ENCODE measurements around the gene PCSK6.
"Not testable (repeated sequence)": the region's sequence is repeated elsewhere in the genome, so short reads cannot be mapped to it uniquely, and the experiment has no call there.

The PCSK6 gene

DNA sequence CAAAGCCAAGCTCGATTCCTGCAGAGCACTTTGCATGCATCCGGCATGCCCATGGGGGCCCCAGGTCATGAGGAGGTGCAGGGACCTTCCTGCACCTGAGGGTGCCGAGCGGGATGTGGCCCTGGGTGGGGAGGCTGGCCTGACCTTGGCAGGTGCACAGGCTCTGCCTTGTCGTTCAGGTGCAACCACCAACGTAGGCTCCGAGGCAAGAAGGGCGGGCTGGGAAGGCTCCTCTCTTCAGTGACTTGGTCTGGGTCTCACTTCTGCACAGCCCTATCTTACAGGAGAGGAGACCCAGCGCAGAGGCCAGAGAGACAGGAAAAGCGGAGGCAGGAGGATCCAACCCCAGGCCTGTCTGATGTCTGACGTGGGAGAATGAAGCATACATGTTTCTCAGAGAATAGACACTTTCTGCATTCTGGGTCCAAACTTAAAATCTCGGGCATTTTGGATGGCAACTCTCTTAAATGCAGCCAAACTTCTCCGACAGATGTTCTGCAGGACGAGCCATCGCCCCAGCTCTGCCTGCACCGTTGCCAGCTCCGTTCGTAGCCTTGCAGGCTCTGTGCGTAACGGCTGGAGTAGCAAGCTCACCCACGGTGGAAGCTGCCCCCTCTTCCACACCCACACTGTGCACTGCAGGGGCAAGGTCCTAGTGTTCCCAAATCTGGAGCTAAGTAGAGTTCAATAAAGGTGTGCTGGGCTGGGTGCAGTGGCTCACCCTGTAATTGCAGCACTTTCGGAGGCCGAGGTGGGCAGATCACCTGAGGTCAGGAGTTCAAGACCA, 133.6 kb downstream of the PCSK6 start:
- DNase-seq: no peak

DNA sequence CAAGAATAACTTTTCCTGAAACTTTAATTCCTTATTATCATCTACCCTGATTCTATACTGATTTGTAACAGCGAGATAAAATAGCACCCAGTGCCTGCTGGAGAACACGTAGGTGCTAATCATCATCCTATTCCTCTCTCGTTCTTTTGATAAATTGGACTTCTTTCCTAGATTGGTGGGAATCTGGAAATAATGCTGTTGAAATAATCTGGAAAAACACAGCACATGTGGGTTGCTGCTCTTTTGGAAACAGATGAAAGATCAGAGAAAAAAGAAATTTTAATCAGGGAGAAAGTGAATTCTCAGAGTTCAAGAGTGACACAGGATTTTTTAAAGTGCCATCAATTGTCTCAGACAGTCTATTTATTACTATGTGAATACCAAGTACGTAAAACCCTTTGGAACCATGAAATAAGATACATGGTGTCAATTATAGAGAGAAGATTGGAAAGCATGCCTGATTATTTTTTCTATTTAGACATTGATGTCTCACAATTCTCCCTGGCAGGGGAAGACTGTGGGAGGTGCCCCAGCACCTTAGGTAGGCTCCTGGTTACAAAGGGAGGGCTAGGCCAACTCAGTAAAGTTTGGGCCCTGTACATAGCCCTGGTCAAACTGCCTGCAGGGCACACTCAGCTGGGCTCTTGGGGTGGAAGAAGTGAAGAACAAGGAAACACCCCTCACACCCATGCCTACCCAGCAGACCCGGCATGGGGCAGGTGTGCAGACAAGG, 134.4 kb downstream of the PCSK6 start:
- no peak for DNase-seq

DNA sequence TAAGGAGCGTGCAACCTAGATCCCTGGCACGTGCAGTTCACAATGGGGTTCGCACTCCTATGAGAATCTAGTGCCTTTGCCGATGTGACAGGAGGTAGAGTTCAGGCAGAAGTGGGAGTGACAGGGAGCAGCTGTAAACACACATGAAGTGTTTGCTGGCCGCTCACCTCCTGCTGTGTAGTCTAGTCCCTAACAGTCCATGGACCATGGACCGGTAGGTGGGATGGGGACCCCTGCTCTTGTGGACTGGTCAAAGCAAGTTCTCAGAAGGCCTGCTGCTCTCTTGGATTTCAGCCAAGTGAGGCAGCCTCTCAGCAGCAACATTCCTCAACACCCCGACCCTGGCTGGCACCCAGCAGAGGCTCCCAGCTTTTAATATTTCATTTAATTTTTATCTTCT, 136.3 kb downstream of the PCSK6 start:
- DNase-seq: no peak

DNA sequence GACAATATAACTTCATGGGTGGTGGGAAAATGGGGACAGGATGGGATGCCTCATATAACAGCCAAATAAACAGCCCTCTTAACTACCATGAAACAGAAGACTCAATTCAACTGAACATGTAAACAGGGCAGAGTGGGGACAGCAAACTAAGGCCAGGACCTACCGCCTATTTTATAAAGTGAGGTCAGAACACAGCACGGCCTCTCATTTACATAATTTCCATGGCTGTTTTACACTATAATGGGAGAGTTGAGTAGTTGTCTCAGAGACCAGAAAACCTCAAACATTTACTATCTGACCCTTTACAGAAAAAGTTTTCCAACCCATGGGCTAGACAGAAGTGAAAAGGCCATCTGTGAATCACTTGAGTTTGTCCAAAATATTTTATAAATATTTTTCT, 137.8 kb downstream of the PCSK6 start:
- DNase-seq: no peak

DNA sequence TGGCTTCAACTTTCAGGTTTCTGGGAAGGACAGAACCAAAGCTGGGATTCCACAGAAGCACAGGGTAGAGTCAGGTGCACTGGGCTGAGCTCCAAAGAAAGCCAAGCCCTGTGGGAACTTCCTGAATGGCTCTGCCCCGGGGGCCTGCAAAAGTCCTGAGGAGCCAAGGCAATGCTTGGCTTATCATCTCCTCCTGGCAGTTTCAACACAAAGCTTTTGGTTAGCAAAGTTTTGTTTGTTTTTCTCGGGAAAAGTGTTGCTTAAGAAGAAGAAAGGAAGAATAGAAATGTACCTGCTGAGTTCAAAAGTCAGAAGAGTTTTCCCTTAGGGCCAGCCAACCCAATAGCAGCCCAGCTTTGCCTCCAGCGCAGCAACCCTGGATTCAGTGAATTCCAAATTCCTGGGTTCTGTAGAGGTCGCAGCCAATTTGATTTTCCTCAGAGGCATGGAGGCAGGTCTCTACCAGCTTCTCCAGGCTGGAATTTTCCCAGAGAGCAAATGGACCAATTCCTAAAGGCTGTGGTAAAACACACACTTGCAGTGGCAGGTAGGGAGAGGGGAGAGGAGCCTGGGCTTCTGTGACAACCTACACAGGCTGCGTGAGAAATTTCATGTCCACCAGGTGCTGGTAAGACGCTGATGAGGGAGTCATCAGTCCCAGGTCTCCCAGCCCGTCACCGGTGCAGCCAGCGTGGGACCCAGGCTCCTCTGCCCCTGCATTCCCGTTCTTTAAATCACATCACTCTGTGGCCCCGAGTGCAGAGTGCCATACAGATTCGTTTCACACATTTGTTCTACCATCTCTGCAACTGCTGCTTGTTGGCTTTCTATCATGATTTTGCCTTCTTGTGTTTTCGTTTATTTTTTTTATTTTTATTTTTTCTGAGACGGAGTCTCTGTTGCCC, 140.2 kb downstream of the PCSK6 start:
- no peak for DNase-seq

DNA sequence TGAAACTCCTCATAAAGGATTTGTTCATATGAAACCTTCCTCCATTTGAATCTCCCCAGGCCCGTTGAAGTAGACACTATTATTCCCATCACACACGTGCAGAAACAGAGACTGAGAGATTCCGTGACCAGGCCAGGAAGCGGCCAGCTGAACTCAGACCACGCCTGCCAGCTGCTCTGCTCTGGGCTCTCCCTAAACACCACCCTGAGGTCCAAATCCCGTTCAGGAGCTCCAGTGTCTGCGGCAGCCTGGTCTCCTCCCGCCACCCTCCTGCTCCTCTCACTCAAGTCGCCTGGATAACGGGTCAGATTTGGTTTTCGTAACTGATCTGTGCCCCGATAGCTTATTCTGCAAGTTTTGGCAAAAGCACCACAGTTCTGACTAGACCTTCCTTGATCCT, 140.9 kb downstream of the PCSK6 start:
- DNase-seq: no peak

DNA sequence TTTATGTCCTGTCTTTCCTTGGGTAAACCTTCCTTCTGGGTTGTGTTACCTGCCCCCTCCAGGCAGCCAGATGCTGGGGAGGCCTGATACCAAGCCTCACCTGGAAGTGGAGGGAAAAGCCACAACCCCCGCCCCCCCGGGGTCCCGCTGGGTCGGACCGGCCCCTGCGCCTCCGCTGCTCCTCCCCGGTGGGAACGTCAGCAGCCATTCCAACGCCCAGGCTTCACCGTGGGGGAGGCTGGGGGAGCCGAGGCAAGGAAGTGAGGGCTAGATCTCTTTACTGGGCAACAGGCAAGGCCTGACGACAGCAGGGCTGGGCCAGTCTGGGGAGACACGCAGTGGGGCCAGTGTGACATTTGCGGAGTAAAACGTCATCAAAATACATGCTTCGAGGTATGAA, 141.5 kb downstream of the PCSK6 start:
- DNase-seq: no peak

DNA sequence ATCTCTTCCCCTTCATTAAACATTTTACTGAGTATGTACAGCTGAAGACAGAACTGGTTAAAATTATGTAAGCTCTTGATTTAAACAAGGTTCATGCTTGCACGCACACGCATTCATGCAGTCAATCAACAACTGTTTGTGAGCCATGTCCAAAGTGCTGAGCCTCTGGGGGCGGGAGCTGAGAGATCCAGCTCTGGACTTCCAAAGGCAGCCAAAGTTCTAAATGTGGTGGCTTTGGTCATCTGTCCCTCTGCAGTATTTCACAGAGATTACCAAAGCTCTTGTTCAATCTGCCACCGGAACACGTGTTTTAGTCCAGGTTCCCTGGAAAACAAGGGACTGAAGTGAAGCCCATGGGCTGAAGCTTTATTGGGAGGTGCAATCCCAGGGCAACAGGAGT, 142.1 kb downstream of the PCSK6 start:
- DNase-seq: no peak

DNA sequence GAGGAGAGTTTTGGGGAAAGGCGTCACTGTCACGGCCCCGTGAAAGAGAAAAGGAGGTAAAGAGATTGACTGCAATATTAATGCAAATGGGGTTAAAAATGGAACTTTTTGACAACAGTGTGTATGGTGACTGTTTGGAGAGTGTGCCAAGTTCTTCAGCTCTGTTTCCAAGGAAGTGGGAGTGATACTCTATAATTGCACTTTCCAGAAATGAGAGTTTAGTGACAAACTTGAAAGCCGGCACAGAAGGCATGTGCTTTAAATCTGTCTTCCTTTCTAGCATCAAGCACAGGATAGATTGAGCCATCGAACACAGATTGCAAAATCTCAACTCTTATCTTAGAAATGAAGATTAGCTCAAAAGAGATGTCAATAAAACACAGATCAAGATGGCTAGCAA, 142.6 kb downstream of the PCSK6 start:
- DNase-seq: no peak

DNA sequence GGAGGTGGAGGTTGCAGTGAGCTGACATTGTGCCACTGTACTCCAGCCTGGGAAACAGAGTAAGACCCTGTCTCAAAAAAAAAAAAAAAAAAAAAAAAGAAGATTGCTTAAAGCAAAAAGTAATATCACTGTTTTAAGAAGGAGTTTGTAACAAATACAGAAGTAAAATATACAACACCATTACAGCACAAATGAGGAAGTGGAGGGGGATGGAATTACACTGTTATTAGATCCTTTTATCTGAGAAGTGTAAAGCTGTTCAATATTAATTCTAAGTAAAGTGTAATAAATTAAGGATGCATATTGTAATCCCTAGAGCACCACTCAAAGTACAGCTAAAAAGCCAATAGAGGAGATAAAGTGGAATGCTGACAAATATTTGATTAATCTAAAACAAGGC, 147.5 kb downstream of the PCSK6 start:
- no peak for DNase-seq

DNA sequence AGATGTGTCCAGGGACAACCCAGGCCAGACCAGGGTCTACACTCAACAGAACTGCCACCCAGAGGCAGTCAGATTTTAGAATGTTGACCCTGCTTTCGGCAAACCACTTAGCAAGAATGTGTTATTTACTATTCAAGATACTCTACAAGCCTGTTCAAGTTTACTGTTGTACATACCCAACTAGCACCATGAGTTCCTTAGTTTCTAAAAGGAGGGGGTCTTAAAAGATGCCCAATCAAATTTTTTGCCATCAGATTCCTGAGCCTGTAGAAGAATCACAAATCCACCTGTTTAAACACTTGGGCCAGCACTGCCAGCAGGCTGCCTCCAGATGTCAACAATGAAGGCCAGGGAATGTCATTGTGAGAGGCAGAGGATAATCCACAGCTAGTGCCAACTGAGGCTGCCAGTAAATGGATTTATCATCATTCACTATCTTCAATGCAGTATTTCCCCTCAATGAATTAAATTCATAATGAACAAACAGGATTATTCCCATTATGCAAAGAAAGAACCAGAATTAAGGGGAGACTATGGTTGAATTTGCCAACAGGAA, 150.9 kb downstream of the PCSK6 start:
- no peak for DNase-seq

DNA sequence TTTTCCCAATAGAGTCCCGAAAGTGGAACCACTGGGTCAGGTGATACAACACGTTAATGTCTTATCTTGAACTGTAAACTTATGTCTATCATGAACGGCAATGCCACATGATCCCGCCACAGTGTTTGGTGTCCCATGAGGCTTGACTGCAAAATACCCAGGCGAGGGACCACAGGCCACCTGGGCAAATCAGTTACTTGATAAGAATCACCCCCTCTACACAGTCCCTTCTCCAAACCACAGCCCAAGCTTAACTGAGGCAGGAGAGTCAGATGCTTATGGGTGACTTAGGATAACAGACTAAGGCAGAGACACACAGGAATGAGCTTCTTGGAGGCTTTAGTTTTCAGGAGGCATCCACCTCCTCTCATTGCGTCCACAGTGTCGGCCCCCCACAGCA, 151.5 kb downstream of the PCSK6 start:
- DNase-seq: no peak

DNA sequence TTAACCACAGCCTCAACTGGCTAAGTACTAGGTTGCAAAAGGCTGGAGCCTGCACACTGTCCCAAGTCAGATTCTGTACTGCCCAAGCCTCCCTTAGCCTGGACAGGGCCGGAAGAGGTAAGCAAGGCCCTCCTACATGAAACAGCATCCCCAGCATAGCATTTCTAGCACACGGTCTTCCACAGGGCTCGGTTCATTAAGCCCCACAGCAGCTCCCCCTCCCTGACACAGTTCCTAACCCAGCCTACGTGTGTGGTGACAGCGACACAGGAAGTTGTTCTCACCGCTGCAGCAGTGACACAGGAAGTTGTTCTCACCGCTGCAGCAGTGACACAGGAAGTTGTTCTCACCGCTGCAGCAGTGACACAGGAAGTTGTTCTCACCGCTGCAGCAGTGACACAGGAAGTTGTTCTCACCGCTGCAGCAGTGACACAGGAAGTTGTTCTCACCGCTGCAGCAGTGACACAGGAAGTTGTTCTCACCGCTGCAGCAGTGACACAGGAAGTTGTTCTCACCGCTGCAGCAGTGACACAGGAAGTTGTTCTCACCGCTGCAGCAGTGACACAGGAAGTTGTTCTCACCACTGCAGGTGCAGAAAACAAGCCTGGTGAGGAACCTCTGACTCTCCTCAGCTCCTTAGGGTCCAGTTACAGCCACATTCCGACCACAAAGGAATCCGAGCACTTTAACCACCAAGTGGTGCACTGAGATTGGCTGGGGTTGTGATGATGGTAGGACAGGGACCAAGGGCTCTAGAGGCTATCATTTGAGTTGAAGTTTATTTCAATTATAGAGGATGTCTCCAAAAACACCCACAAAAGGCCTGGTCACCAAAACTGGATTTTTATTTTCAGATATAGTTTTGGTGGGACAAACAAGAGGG, 155.4 kb downstream of the PCSK6 start:
- DNase-seq: not testable (repeated sequence)

DNA sequence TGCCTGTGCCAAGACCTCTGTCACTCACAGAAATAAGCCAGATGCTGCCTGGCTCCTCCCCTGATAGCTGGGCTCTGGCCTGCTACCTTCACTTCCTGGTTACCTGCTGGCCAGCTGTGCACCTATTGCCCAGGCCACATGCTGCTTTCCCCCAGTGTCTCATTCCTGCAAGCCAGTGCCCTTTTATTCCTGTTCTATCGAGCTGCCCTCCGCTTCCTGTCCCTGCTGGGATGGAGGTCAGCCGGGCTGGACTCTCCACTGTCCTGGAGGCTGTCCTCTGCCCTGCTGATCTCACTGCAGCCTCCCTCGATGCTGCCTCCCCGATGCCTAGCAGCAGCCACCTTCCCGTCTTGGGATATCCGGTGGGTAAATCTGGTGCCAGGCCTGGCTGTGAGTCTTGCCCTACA, 157.4 kb downstream of the PCSK6 start:
- DNase-seq: no peak

DNA sequence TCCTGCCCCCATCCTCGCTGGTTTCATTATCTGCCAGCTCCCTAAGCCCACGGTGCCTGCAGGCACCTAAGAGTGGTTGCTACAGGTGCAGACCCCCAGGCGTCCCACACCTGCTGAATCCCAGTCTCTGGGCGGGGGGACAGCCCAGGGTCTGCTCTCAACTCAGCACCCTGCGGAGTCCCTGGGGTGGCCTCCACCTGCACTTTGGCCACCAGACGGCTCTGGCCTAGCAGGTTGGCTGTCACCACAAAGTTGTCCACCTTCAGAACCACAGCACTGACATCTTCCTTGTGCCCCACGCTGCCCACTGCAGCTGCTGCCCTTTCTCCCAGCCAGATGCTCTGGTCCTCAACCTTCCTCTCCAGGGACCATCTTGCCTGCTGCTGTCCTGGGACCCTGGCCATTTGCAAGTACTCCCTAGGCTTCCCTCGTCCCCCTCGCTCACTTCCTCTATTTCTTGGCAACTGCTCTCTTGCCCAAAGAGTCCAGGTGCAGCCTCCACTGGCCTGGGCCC, 159.6 kb downstream of the PCSK6 start:
- no peak for DNase-seq

DNA sequence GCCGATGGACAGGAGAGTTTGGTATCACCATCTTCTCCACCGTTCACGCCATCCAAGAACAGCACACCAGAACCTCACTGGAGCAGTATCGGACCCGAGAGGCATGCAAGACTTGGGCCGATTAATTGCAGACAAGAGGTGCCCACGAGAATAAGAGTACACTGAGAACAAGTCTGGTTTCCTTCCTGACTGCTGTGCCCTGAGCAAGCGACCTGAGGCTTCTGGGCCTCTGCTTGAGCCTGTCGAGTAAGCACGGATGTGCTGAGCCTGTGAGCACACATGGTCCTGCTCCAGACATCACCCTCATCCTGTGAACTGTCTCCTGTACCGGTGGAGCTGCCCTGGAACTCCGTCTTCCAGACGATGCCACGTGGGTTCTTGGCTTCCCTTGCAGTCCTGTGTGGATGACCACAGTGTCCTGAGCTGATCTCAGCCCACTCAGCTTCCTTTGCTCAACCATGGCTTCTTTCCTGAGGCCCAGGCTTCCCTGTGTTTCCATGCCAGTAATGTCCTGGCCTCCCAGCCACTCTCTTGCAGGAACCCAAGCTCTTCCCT, 160.1 kb downstream of the PCSK6 start:
- no peak for DNase-seq

DNA sequence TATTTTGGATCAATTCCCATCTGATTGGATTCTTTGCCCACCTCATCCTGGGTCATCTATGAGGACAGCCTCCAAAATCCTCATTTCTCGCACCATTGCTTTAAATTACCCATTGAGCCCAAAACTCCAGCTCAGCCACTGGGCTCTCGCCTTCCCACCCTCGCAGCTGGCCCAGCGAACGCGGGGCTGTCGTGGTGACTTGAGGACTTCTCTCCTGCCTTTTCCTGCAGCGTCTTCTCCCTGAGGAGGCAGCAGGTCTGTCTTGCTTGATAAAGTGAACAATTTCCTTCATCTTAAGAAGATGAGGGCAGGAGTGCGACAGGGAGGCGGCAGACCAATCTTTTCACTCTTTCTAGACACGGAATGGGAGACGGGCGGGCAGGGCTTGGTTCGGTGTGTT, 161.5 kb downstream of the PCSK6 start:
- DNase-seq: no peak

DNA sequence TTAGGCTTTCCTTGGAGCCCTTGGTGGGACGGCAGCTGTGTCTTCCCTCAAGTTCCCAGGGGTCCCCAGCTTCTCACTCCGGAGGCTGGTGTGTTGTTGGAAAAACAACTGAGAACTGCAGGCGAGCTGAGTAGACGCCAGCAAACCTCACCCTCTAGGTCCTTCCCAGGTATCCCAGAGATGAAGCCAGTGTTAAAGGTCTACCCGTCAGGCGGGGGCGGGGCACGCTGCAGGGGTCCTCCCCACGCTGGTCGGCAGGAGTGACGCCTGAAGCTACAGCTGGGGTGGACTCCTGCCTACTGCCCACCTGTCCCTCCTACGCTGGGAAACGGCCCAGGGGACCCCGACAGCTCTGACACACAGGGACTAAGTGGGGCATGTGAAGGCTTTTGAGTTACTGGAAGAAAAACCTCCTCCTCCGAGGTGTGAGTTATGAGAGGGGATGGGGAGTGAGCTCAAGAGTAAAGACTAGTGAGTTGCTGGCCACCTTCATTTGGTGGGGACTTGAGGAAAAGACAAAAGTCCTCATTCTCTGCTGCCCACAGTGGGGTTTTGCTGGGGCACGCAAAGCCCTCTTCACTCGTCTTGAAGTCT, 162.3 kb downstream of the PCSK6 start:
- DNase-seq: no peak

DNA sequence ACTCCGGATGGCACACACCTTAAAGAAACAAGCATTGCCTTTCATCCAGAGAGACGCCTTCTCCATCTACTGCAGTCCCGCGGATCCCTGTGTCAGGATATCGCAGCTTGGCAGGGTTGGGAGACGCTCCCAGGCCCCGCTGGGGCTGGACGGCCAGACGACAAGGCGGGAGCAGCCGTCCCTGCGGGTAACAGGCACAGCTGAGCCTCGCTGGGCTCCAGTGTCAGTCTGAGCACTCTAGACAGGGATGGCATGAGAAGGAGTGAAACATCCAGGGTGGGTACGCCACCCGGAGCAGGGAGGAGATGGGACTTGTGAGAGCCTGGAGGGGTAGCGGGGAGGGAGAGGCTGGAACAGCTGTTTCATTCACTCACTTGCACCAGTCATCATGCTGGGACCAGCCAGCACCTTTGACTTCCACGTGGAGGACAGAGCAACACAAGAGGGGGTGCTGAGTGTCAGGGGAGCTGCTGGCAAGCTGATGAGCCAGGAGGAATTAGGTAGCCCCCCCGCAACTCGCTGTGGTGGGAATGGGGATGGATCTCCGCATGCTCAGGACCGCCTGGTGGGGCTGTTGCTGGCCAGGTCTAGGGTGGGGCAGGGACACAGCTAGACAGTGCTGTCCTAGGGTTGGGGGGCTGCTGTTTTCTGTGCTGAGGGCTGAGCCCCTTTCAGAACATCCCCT, 162.9 kb downstream of the PCSK6 start:
- DNase-seq: no peak

DNA sequence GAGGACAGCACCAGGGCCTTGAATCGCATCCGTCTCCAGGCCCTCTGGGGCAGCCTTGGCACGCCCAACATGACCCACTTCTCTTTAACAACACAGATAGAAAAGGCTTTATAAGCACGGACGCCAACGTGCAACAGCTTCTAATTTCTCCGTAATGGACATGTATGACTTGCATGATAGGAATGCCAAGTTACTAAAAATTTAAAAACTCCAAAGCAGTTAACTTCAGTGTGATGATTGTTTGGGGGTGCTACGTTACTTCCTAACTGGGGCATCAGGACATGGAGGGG, 163.5 kb downstream of the PCSK6 start:
- DNase-seq: no peak

Measured in right kidney (tissue), 1 donor.